Endometrium (tissue), 2 donors: ENCODE results near the gene INKA2.
"Not testable (repeated sequence)": the region's sequence is repeated elsewhere in the genome, so short reads cannot be mapped to it uniquely, and the experiment has no call there.

Experiments used
- FAIRE-seq: peaks from 2 replicates; lab custom pipeline; 2012; peaks lifted over from hg19 to GRCh38; lab: Jason Lieb, UNC
- donor health status: control.
- donor health status: control.

The INKA2 gene

GRCh38 chr1:111749628-111750027, 10.4 kb upstream of the INKA2 start:
- no peak for FAIRE-seq

GRCh38 chr1:111747947-111748346, 8.8 kb upstream of the INKA2 start:
- no peak for FAIRE-seq

- no peak for FAIRE-seq
These were observed 8.1 kb upstream of the INKA2 start for GRCh38 chr1:111747282-111747734.

GRCh38 chr1:111746614-111746999, 7.4 kb upstream of the INKA2 start:
- FAIRE-seq = no peak

- FAIRE-seq = no peak
These were observed 6.7 kb upstream of the INKA2 start for GRCh38 chr1:111745675-111746613.

GRCh38 chr1:111743679-111744101, 4.5 kb upstream of the INKA2 start:
- FAIRE-seq = no peak

GRCh38 chr1:111742938-111743549, 3.8 kb upstream of the INKA2 start:
- FAIRE-seq = no peak

- FAIRE-seq = not testable (repeated sequence)
These were observed 3.1 kb upstream of the INKA2 start for GRCh38 chr1:111742292-111742691.

GRCh38 chr1:111739925-111740765, 950 bp upstream of the INKA2 start:
- FAIRE-seq = no peak

GRCh38 chr1:111738436-111739193, 580 bp downstream of the INKA2 start:
- no peak for FAIRE-seq

GRCh38 chr1:111738133-111738435, 1.1 kb downstream of the INKA2 start:
- FAIRE-seq = no peak

GRCh38 chr1:111737216-111738132, 1.7 kb downstream of the INKA2 start:
- FAIRE-seq = no peak

- FAIRE-seq = no peak
These were observed 2.5 kb downstream of the INKA2 start for GRCh38 chr1:111736548-111737215.

GRCh38 chr1:111735858-111736544, 3.2 kb downstream of the INKA2 start:
- FAIRE-seq = no peak

- FAIRE-seq = no peak
These were observed 3.9 kb downstream of the INKA2 start for GRCh38 chr1:111735321-111735720.

- FAIRE-seq = no peak
These were observed 4.3 kb downstream of the INKA2 start for GRCh38 chr1:111734856-111735255.

GRCh38 chr1:111734426-111734825, 4.8 kb downstream of the INKA2 start:
- no peak for FAIRE-seq

- FAIRE-seq = no peak
These were observed 5.2 kb downstream of the INKA2 start for GRCh38 chr1:111733992-111734341.

- FAIRE-seq = no peak
These were observed 5.8 kb downstream of the INKA2 start for GRCh38 chr1:111733183-111733991.
